ENCODE data around the gene PDE6B.
"Not testable (repeated sequence)": the region's sequence is repeated elsewhere in the genome, so short reads cannot be mapped to it uniquely, and the experiment has no call there.

PDE6B gene

GRCh38 chr4:632196-632790, 6.9 kb downstream of the PDE6B start:
- no peak for DNase-seq
- TF ChIP-seq GATA1 (IDR thresholded peaks at IDR 0.05; ENCODE audit: low read depth, low read length) (no peak), POLR2A (IDR thresholded peaks at IDR 0.05; ENCODE audit: low read length) (no peak)

GRCh38 chr4:632926-633325, 7.6 kb downstream of the PDE6B start:
- no peak for TF ChIP-seq GATA1 (IDR thresholded peaks at IDR 0.05; ENCODE audit: low read depth, low read length)
- no peak for TF ChIP-seq POLR2A (IDR thresholded peaks at IDR 0.05; ENCODE audit: low read length)
- no peak for DNase-seq

DNA sequence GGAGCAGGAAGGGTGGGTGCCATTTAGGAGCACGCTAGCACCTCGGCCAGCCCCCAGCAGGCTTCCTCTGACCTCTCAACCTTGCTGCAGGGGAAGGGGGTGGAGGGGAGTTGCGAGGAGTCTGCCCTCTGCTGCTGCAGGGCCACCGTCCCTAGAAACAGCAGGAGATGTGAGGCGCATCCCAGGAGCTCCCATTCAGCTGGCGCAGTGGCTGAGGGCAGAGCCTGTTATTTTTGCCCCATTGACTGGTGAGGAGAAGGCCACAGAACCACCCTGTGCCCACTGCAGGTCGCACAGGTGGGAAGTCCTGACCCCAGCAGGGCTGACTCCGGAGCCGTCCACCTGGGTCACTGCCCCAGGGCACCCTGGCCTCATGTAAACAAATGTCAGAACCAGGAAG, 8.0 kb downstream of the PDE6B start:
- TF ChIP-seq POLR2A (IDR thresholded peaks at IDR 0.05; ENCODE audit: low read length), result no peak
- TF ChIP-seq GATA1 (IDR thresholded peaks at IDR 0.05; ENCODE audit: low read depth, low read length), result no peak
- DNase-seq, result no peak

DNA sequence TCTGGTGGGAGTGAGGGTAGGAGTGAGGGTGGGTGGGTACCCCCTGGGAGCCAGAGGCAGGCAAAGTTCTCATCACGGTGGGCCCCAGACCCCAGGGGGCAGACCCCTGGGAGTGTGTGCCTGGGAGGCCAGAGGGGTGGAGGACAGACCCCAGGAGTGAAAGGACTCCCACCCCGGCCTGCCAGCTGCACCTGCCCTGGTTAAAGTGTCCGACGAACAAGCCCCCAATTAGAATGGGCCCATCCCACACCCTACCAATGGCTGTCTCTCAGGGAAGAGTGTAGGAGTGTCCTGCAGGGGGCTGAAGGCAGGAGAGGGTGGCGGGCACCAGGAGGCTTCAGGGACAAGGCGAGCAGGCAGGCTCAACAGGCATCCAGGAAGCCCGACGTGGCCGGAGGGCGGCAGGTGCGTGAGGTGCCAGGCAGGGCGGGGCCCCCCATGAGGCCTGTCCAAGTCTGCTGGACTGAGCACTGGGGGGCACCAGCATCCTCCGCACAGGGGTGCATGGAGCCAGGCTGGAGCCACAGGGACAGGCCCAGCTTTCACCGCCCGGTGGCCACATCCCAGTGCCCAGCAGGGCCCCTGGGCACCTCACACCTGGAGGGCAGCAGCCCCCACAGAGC, 8.7 kb downstream of the PDE6B start:
- TF ChIP-seq GATA1 (IDR thresholded peaks at IDR 0.05; ENCODE audit: low read depth, low read length), result no peak
- no peak for TF ChIP-seq POLR2A (IDR thresholded peaks at IDR 0.05; ENCODE audit: low read length)
- DNase-seq, result no peak

DNA sequence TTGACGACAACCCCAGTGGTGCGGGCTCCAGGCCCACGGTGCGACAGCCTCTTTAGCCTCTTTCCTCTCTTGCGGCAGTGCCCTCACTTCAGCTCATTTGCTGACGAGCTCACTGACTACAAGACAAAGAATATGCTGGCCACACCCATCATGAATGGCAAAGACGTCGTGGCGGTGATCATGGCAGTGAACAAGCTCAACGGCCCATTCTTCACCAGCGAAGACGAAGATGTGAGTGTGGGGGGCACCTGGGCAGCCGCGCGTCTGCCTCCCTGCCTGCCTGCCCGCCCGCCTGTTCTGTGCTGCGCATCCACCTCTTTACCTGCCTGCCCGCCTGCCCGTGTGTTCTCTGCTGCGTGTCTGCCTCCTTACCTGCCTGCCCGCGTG, 9.2 kb downstream of the PDE6B start:
- TF ChIP-seq GATA1 (IDR thresholded peaks at IDR 0.05; ENCODE audit: low read depth, low read length), result no peak
- TF ChIP-seq POLR2A (IDR thresholded peaks at IDR 0.05; ENCODE audit: low read length), result no peak
- no peak for DNase-seq

GRCh38 chr4:635066-635835, 9.9 kb downstream of the PDE6B start:
- DNase-seq, result not testable (repeated sequence)

DNA sequence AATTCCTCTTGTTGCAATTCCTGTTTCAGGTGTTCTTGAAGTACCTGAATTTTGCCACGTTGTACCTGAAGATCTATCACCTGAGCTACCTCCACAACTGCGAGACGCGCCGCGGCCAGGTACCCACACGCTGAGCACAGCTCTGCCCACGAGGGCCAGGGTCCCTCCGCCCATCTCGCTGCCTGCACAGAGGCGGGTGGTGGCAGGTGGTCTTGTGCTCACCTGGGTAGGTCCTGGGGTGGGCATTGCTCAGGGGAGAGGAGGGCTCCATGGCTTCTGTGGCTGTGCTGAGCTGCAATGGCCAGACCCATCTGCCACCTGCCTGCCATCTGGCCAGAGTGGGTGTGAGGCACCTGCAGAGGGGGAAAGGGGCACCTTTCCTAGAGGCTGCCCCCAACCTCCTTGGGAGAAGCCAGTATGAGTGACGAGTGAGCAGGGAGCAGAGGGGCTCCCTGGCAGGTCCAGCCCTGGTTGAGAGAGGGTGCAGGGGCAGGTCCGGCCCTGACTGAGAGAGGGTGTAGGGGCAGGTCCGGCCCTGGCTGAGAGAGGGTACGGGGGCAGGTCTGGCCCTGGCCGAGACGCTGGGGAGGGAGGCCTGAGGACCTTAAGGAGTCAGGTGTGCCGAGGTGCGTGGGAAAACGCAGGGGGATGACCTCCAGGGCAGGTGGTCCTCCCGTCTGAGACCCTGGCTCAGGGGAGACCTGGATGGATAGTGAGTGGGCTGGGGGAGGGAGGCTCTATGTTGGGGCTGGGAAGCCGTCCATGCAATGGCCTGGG, 10.7 kb downstream of the PDE6B start:
- TF ChIP-seq POLR2A (IDR thresholded peaks at IDR 0.05; ENCODE audit: low read length) (no peak), GATA1 (IDR thresholded peaks at IDR 0.05; ENCODE audit: low read depth, low read length) (no peak)
- no peak for DNase-seq

GRCh38 chr4:636628-637159, 11.3 kb downstream of the PDE6B start:
- DNase-seq, result no peak
- TF ChIP-seq GATA1 (IDR thresholded peaks at IDR 0.05; ENCODE audit: low read depth, low read length) (no peak), POLR2A (IDR thresholded peaks at IDR 0.05; ENCODE audit: low read length) (no peak)

DNA sequence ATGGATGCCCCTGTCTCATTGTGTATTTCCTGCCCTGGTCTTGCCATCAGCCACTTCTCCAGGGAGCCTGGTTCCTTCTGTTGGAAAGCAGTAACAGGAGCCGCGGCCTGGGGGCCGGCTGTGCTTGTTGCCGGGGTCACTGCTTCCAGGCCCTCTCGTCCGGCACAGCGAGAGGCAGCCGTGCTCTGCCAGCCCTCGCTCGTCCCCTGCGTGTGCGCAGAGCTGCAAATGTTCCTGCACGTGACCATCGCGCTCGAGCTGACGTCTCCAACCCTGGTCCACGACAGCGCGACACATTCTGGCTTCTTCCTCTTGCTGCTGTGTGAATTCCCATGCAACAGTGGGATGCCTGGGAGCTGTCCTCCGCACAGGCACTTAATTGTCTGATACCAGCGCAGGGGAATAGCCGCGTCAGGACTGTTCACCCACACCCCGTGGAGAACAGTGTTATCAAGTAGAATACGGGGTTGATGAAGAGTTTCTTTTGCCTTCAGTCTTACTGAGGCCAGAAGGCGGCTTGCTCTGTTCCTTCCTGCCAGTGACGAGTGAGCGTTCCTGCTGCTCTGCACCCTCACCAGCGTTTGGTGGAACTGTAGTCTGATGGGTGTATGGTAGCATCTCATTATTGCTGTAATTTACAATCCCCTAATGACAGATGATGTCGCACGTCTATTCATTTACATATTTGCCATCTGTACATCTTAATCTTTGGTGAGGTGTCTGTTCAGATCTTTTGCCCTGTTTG, 12.3 kb downstream of the PDE6B start:
- no peak for DNase-seq
- TF ChIP-seq POLR2A (IDR thresholded peaks at IDR 0.05; ENCODE audit: low read length) (no peak), GATA1 (IDR thresholded peaks at IDR 0.05; ENCODE audit: low read depth, low read length) (no peak)

- DNase-seq, result not testable (repeated sequence)
Measured at GRCh38 chr4:642366-642765, 17.0 kb downstream of the PDE6B start.

DNA sequence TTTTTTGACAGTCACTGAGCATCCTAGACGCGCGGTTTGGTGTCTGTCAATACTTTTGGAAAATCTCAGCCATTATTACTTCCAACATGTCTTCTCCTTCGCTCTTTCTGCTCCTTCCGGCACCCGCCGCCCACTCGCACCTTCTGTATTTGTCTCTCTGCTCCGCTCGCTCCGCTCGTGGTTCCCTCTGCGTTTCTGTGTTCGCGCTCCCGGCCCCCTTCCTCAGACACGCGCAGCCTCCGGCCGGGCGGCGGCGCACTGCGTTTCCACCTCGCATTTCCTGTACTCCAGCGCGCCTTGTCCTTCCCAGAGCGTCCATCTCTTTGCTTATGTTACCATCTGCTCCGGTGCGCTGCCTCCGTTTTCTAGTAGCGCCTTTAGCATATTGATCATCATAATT, 21.1 kb downstream of the PDE6B start:
- TF ChIP-seq GATA1 (IDR thresholded peaks at IDR 0.05; ENCODE audit: low read depth, low read length) (no peak), POLR2A (IDR thresholded peaks at IDR 0.05; ENCODE audit: low read length) (no peak)
- DNase-seq, result no peak

DNA sequence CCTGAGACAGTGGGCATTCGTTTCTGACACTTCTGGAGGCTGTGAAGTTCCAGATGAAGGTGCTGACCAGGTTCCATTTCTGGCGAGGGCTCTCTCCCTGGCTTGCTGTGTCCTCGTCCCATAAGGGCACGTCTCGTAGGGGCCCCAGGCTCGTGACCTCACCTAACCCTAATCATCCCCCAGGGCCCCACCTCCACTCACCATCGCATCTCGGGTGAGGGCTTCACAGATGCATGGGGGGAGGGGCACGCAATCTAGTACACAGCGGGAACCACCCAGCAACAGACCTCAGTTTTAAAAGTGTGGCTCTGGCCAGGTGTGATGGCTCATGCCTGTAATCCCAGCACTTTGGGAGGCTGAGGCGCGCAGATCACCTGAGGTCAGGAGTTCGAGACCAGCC, 22.1 kb downstream of the PDE6B start:
- no peak for DNase-seq
- TF ChIP-seq POLR2A (IDR thresholded peaks at IDR 0.05; ENCODE audit: low read length), result no peak
- TF ChIP-seq GATA1 (IDR thresholded peaks at IDR 0.05; ENCODE audit: low read depth, low read length), result no peak

GRCh38 chr4:648579-649292, 23.4 kb downstream of the PDE6B start:
- TF ChIP-seq POLR2A (IDR thresholded peaks at IDR 0.05; ENCODE audit: low read length), result no peak
- no peak for TF ChIP-seq GATA1 (IDR thresholded peaks at IDR 0.05; ENCODE audit: low read depth, low read length)
- DNase-seq, result no peak

Measured in erythroblast (primary cell).